Measurements from ENCODE around the gene PGC.

PGC gene

DNA sequence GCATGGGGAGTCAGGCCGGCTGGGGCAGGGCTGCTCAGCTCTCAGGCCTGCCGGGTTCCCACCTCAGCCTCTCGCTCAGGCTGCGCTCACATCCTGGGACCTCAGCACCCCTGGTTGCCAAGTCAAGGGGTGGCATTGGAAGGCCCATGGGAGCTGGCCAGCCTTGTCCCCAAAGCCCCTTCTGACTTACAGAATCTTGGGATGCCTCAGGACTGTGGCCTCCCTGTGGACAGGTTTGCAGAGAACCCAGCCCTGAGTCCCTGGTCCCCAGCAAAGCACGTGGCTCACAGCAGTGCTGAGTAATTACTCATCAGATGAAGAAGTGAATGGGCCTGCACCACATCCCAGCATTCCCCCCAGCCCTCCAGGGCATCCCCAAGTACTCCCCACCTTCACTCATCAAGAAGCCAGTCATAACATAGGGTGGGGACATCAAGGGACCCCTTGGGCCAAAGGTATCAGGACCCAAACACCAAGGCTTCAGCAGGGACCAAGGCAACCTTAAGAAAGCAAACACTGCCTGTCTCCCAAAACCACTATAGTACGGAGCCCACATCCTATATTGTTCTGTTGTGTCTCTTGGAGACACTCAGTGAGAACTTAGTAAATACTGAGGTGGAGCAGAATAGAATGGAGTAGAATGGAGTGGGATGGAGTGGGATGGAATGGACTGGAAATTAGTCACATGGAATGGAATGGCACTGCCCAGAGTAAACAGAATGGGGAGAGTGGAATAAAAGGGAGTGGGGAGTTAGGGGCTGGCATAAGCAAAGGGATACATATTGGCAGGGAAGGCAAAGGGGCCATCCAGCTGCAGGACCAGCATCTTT lies 3.6 kb downstream of the PGC start:
- TF ChIP-seq, protein P1, sequence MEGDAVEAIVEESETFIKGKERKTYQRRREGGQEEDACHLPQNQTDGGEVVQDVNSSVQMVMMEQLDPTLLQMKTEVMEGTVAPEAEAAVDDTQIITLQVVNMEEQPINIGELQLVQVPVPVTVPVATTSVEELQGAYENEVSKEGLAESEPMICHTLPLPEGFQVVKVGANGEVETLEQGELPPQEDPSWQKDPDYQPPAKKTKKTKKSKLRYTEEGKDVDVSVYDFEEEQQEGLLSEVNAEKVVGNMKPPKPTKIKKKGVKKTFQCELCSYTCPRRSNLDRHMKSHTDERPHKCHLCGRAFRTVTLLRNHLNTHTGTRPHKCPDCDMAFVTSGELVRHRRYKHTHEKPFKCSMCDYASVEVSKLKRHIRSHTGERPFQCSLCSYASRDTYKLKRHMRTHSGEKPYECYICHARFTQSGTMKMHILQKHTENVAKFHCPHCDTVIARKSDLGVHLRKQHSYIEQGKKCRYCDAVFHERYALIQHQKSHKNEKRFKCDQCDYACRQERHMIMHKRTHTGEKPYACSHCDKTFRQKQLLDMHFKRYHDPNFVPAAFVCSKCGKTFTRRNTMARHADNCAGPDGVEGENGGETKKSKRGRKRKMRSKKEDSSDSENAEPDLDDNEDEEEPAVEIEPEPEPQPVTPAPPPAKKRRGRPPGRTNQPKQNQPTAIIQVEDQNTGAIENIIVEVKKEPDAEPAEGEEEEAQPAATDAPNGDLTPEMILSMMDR (IDR thresholded peaks at IDR 0.05; ENCODE audit: insufficient read depth, missing control alignments), result no peak
- DNase-seq (ENCODE audit: insufficient read length, low spot score), result no peak
- FAIRE-seq, result no peak

DNA sequence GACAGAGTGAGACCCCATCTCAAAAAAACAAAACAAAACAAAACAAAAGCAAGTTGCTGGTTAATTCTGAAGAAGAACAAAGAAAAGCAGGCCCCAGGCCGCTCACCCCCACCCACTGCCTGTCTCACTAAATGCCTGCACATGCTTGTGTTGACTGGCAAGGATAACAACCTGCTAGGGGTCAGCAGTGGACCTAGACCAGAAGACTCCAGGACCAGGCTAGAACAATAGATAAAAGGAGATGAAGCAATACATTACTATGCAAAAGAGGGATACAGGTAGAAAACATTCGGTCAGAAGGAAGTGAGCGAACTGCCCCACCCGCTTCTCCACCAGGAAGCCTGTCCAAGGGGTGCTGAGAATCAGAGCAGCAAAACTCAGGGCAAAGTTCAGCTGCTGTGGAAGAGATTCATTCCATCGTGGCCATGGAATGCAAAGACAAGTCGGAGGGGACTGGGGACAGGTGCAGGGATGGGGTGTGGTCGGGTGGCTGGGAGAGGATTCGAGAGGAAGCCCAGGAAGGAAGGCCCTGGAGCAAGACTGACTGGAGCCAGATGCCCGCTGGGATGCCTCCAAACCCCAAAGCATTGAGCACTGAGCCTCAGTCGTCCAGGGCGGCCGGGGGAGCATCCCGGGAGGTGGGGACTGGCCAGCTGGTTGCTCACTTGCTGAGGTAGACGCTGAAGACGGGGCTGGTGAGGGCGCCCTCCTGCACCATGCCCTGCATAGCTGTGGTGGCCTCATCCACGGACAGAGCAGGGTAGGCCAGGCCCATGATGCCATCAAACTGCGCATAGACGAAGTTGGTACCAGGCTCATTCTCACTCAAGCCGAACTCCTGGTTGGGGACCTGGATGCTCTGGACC lies 5.3 kb downstream of the PGC start:
- TF ChIP-seq, protein P1 (IDR thresholded peaks at IDR 0.05; ENCODE audit: insufficient read depth, missing control alignments), result no peak
- no peak for DNase-seq (ENCODE audit: insufficient read length, low spot score)
- no peak for FAIRE-seq

DNA sequence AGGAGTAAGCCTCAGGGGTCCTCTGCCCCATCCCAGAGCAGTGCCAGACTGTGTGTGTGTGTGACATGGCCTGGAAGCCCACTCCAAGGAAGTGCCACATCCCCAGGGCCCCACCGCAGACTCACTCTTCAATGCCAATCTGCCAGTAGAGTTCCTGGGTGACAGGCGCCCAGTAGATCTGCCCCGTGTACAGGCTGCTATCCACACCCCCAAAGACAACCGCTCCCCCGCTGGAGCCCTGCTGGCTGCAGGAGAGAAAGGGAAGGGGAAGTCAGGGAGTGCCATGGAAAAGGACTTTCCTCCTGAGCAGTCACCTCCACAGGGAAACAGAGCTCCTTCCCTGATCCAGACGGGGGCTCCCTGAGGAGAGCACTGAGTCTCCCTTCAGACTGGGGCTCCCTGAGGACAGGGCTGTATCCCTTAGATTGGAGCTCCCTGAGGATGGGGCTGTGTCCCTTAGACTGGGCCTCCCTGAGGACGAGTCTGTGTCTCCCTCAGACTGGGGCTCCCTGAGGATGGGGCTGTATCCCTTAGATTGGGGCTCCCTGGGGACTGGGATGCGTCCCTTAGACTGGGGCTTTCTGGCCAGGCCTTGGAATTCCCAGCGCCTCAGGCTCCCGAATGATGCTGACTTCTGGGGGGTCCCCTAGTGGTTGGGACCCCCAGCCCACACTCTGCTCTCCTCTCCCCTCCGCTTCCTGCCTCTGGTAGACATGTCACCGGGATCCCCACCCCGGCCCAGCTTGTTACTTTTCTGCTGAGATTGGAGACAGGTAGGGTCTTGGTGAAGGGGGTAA lies 6.6 kb downstream of the PGC start:
- TF ChIP-seq, protein P1 (IDR thresholded peaks at IDR 0.05; ENCODE audit: insufficient read depth, missing control alignments), result no peak
- FAIRE-seq, result no peak
- DNase-seq (ENCODE audit: insufficient read length, low spot score), result no peak

DNA sequence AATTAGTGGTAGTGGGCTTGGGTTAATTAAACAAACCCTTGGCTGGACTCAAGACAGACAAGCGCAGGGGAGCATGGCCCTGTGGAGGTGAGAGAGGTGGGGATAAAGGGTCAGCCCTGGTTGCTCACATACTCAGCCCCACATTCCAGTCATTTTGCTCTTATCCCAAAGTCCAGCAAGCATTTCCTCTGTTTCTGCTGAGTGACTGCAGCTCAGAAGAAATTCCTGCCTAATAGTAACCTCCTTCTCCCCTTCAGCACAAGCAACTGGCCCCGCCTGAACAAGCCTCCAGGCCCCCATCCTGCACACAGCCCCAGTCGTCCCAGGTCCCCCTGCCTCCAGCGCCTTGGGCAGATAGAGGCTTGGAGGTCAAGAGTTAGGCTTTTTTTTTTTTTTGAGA lies 8.2 kb downstream of the PGC start:
- TF ChIP-seq, protein P1 (IDR thresholded peaks at IDR 0.05; ENCODE audit: insufficient read depth, missing control alignments), result no peak
- FAIRE-seq (no peak), DNase-seq (ENCODE audit: insufficient read length, low spot score) (no peak)

DNA sequence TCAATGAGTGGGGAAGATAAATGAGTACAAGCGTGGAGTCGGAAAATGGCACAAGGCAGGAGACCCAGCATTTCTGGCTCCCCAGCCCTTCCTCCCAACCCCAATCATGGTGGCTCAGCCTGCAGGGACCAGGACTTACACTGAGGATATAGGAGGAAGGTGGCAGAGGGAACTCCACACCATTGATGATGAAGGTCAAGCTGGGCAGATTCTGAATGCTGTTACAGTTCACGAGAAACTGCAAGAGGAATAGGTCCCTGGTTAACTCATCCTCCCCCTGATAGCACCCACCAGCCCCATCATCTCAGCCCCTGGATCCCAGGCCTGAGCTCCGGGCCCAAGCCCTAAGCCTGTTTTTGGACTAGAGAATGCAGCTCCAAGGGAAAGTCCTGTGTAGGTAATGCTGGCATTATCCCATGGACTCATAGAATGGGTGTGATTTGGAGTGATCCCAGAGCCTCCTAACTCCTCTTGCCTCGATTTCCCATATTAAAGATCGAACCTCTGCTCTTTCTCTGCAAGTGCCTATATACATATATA lies 9.5 kb downstream of the PGC start:
- DNase-seq (ENCODE audit: insufficient read length, low spot score), result no peak
- TF ChIP-seq, protein P1 (IDR thresholded peaks at IDR 0.05; ENCODE audit: insufficient read depth, missing control alignments), result no peak
- no peak for FAIRE-seq

DNA sequence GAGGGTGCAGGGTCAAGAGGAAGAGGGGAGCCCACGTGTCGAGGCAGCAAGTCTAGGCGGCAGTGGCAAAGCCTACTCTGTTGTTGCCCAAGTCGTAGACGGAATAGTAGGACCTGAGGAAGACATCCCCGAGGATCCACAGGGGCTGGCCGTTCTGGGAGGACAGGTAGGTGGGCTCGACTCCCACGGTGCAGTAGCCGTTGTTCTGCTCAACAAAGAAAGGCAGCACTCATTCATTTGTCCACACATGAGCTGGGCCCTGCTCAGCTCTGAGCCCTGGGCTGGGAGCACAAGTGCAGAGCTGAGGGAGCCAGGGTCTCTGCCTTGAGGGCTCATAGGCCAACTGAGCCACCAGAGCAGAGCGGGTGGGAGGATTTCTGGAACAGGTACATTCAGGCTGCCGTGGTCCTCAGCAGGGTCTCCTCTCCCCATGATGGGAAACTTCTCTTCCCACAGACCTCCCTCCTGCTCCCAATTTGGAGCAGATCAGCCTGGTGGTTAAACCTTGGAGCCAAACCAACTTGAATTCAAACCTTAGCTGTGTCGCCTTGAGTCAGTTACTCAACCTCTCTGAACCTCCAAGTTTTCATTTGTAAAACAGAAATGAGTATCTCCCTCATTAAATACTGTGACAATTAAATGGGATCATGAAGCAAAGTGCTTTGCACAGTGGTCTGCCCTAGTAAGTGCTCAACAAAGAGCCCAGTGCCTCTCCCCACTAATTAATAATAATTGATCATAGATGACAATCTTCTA lies 10.2 kb downstream of the PGC start:
- FAIRE-seq, result no peak

More for the DNA sequence above, 10.2 kb downstream of the PGC start:
- no peak for DNase-seq (ENCODE audit: insufficient read length, low spot score)
- TF ChIP-seq, protein P1 (IDR thresholded peaks at IDR 0.05; ENCODE audit: insufficient read depth, missing control alignments), result no peak
